PFSK-1 (cell line): Measurements from ENCODE around the gene PRSS38.

ENCODE experiments used
- FOXP2 ChIP-seq: optimal IDR thresholded peaks from 2 replicates; pipeline ENCODE3; 2011; ENCODE audit warnings: borderline replicate concordance, control low read depth, inconsistent platforms; ENCODE audit not compliant: insufficient read depth; ENCODE audit errors: extremely low read length, extremely low read depth
- POLR2AphosphoS5 ChIP-seq: IDR thresholded peaks from 2 replicates; pipeline ENCODE4 v1.6.1; 2012; ENCODE audit warnings: low read depth, mild to moderate bottlenecking, control low read depth, low read length, moderate library complexity
- SIN3A ChIP-seq: IDR thresholded peaks from 2 replicates; pipeline ENCODE4 v1.6.1; 2012; ENCODE audit warnings: mild to moderate bottlenecking, low read length, moderate library complexity, borderline replicate concordance; ENCODE audit not compliant: insufficient read depth
- TAF1 ChIP-seq: IDR thresholded peaks from 2 replicates; pipeline ENCODE4 v1.6.1; 2012; ENCODE audit warnings: low read length, control low read depth, borderline replicate concordance; ENCODE audit not compliant: insufficient read depth
- TF ChIP-seq, protein P1 (sequence below), 2 experiments: IDR thresholded peaks; 2 replicates each; pipeline versions ENCODE4 v1.6.1 to v1.8.0; 2011 to 2012; ENCODE audit warnings: low read depth in 2 of 2, low read length in 2 of 2, control low read depth in 1 of 2, inconsistent platforms in 1 of 2, mild to moderate bottlenecking in 1 of 2, moderate library complexity in 1 of 2; ENCODE audit not compliant: insufficient read depth in 1 of 2

DNA sequence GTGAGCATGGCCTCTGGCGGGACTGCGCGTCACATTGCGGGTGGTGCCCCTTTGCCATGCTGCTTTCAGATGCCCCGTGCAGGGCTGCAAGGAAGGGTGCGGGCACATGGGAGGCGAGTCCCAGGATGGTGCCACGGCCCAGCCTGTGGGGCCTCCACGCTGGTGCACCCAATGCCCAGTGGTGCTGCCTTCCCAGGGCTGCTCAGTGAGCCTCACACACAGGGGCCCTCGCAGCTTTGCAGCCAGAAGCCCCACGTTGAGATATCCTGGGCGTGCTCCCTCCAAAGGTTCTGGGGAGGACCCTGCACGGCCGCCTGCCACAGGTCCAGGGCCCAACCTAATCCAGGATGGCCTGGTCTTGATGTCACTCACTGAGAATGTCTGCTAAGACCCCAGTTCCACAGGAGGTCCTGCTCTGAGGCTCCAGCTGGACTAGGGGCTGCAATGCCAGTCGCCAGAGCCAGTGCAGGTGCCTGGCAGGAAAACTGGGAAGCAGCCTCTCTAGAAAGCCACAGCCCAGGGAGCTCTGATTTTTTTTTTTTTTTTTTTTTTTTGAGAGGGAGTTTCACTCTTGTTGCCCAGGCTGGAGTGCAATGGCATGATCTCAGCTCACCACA, 34.1 kb upstream of the PRSS38 start:
- TF ChIP-seq POLR2AphosphoS5 (no peak), TAF1 (no peak), SIN3A (no peak), FOXP2 (no peak)
- TF ChIP-seq, protein P1, sequence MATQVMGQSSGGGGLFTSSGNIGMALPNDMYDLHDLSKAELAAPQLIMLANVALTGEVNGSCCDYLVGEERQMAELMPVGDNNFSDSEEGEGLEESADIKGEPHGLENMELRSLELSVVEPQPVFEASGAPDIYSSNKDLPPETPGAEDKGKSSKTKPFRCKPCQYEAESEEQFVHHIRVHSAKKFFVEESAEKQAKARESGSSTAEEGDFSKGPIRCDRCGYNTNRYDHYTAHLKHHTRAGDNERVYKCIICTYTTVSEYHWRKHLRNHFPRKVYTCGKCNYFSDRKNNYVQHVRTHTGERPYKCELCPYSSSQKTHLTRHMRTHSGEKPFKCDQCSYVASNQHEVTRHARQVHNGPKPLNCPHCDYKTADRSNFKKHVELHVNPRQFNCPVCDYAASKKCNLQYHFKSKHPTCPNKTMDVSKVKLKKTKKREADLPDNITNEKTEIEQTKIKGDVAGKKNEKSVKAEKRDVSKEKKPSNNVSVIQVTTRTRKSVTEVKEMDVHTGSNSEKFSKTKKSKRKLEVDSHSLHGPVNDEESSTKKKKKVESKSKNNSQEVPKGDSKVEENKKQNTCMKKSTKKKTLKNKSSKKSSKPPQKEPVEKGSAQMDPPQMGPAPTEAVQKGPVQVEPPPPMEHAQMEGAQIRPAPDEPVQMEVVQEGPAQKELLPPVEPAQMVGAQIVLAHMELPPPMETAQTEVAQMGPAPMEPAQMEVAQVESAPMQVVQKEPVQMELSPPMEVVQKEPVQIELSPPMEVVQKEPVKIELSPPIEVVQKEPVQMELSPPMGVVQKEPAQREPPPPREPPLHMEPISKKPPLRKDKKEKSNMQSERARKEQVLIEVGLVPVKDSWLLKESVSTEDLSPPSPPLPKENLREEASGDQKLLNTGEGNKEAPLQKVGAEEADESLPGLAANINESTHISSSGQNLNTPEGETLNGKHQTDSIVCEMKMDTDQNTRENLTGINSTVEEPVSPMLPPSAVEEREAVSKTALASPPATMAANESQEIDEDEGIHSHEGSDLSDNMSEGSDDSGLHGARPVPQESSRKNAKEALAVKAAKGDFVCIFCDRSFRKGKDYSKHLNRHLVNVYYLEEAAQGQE (IDR thresholded peaks at IDR 0.05; ENCODE audit: insufficient read depth in 1 of 2, low read depth in 2 of 2, low read length in 2 of 2): no peak
